ENCODE results near the gene ANXA5. TPM values are rescaled to one million over a fixed set of nuclear protein-coding genes. Genes with fewer than 3 reads are reported as not detected.

ANXA5 gene
- total RNA-seq, 1 experiment from 2014 or later = 171 TPM

- in situ Hi-C loops (cut with HindIII; ENCODE audit: low sequenced_read_pairs) = no loop called here
- DNase-seq (ENCODE audit: low spot score) = no peak
These were observed 41.2 kb downstream of the ANXA5 start for GRCh38 chr4:121655320-121656268.

GRCh38 chr4:121654738-121655137 lies 42.0 kb downstream of the ANXA5 start:
- in situ Hi-C loops (cut with HindIII; ENCODE audit: low sequenced_read_pairs) = no loop called here
- DNase-seq (ENCODE audit: low spot score) = no peak

- no peak for DNase-seq (ENCODE audit: low spot score)
- in situ Hi-C loops (cut with HindIII; ENCODE audit: low sequenced_read_pairs) = no loop called here
These were observed 42.8 kb downstream of the ANXA5 start for GRCh38 chr4:121653986-121654385.

GRCh38 chr4:121653214-121653613 lies 43.6 kb downstream of the ANXA5 start:
- in situ Hi-C loops (cut with HindIII; ENCODE audit: low sequenced_read_pairs) = no loop called here
- DNase-seq (ENCODE audit: low spot score) = no peak

GRCh38 chr4:121651597-121651996 lies 45.2 kb downstream of the ANXA5 start:
- in situ Hi-C loops (cut with HindIII; ENCODE audit: low sequenced_read_pairs) = no loop called here
- no peak for DNase-seq (ENCODE audit: low spot score)

GRCh38 chr4:121650741-121651140 lies 46.0 kb downstream of the ANXA5 start:
- no peak for DNase-seq (ENCODE audit: low spot score)
- in situ Hi-C loops (cut with HindIII; ENCODE audit: low sequenced_read_pairs) = no loop called here

GRCh38 chr4:121648516-121648915 lies 48.3 kb downstream of the ANXA5 start:
- no peak for DNase-seq (ENCODE audit: low spot score)
- in situ Hi-C loops (cut with HindIII; ENCODE audit: low sequenced_read_pairs) = no loop called here

- in situ Hi-C loops (cut with HindIII; ENCODE audit: low sequenced_read_pairs) = no loop called here
- DNase-seq (ENCODE audit: low spot score) = no peak
These were observed 53.7 kb downstream of the ANXA5 start for GRCh38 chr4:121642876-121643585.

GRCh38 chr4:121642292-121642691 lies 54.5 kb downstream of the ANXA5 start:
- in situ Hi-C loops (cut with HindIII; ENCODE audit: low sequenced_read_pairs) = no loop called here
- no peak for DNase-seq (ENCODE audit: low spot score)

GRCh38 chr4:121633653-121634052 lies 63.1 kb downstream of the ANXA5 start:
- in situ Hi-C loops (cut with HindIII; ENCODE audit: low sequenced_read_pairs) = no loop called here

GRCh38 chr4:121632636-121633035 lies 64.1 kb downstream of the ANXA5 start:
- in situ Hi-C loops (cut with HindIII; ENCODE audit: low sequenced_read_pairs) = no loop called here
- DNase-seq (ENCODE audit: low spot score) = no peak

More at GRCh38 chr4:121633653-121634052, 63.1 kb downstream of the ANXA5 start:
- DNase-seq (ENCODE audit: low spot score) = no peak

Other genes with a start within 250 kb of the ANXA5 start
- not detected in 2 replicates for gene SMIM43, start 68.2 kb upstream of the ANXA5 start, total RNA-seq (2014; rRNA removed; shearing (Covaris generic))
- gene EXOSC9, start 104.3 kb upstream of the ANXA5 start, total RNA-seq (2014; rRNA removed; shearing (Covaris generic)) = 52.7 and 87.3 TPM in 2 replicates
- gene CCNA2, start 126.9 kb upstream of the ANXA5 start, total RNA-seq (2014; rRNA removed; shearing (Covaris generic)) = 167 and 209 TPM in 2 replicates
- gene BBS7, start 173.5 kb upstream of the ANXA5 start, total RNA-seq (2014; rRNA removed; shearing (Covaris generic)) = 13.7 and 18.5 TPM in 2 replicates